Omental fat pad (tissue), 4 donors: ENCODE data around the gene VPS50. TPM values are rescaled to one million over a fixed set of nuclear protein-coding genes. Genes with fewer than 3 reads are reported as not detected.

Experiments
- ATAC-seq: fragments of 150-250 bp; one replicate; pipeline ENCODE4 v1.9.1; 2016; ENCODE audit warnings: mild to moderate bottlenecking, moderate library complexity; ENCODE audit not compliant: low FRiP score
- DNase-seq: peaks from one replicate; pipeline ENCODE4 v3.0.0-alpha.2; 2019; ENCODE audit warnings: low spot score
- total RNA-seq, 4 donors: library from RNA; depleted of rRNA; stranded (reverse); fragments of >200 nt; gene quantifications; one replicate each; pipeline ENCODE4 v1.1.0, GENCODE V29; 2016
- TF ChIP-seq, protein P1 (sequence below), 3 donors: fragments of 450-650 bp; IDR thresholded peaks; one replicate each; pipeline ENCODE4 v1.5.1; 2016 to 2017; ENCODE audit warnings: antibody characterized with exemption in 3 of 3, mild to moderate bottlenecking in 3 of 3, moderate library complexity in 2 of 3

VPS50 gene
- total RNA-seq, 4 donors from 2014 or later: 11.3 to 33.7 (median 14.2) TPM

DNA sequence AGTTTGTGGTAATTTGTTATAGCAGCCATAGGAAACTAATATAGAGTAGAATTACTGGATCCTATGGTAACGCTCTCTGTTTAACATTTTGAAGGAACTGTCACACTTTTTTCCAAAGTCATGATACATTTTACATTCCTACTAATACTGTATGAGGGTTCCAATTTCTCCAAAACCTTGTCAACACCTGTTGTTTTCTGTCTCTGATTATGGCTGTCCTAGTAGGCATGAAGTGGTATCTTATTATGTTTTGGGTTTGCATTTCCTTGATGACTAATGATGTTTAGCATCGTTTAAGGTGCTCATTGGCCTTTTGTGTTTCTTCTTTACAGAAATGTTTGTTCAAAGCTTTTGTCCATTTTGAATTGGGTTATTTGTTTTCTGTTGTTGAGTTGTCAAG, 69.6 kb downstream of the VPS50 start:
- ATAC-seq (no peak), DNase-seq (no peak)
- TF ChIP-seq, protein P1, sequence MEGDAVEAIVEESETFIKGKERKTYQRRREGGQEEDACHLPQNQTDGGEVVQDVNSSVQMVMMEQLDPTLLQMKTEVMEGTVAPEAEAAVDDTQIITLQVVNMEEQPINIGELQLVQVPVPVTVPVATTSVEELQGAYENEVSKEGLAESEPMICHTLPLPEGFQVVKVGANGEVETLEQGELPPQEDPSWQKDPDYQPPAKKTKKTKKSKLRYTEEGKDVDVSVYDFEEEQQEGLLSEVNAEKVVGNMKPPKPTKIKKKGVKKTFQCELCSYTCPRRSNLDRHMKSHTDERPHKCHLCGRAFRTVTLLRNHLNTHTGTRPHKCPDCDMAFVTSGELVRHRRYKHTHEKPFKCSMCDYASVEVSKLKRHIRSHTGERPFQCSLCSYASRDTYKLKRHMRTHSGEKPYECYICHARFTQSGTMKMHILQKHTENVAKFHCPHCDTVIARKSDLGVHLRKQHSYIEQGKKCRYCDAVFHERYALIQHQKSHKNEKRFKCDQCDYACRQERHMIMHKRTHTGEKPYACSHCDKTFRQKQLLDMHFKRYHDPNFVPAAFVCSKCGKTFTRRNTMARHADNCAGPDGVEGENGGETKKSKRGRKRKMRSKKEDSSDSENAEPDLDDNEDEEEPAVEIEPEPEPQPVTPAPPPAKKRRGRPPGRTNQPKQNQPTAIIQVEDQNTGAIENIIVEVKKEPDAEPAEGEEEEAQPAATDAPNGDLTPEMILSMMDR (IDR thresholded peaks at IDR 0.05): no peak

GRCh38 chr7:93307131-93307660, 75.0 kb downstream of the VPS50 start:
- ATAC-seq (no peak), DNase-seq (no peak)
- TF ChIP-seq, protein P1 (IDR thresholded peaks at IDR 0.05): no peak

GRCh38 chr7:93307943-93308342, 75.8 kb downstream of the VPS50 start:
- DNase-seq (no peak), ATAC-seq (no peak)
- TF ChIP-seq, protein P1 (IDR thresholded peaks at IDR 0.05): no peak

- TF ChIP-seq, protein P1 (IDR thresholded peaks at IDR 0.05): no peak
- ATAC-seq (no peak), DNase-seq (no peak)
These were observed 78.2 kb downstream of the VPS50 start for GRCh38 chr7:93310346-93310745.

GRCh38 chr7:93314449-93314848, 82.3 kb downstream of the VPS50 start:
- TF ChIP-seq, protein P1 (IDR thresholded peaks at IDR 0.05): no peak
- ATAC-seq: no peak
- no peak for DNase-seq

DNA sequence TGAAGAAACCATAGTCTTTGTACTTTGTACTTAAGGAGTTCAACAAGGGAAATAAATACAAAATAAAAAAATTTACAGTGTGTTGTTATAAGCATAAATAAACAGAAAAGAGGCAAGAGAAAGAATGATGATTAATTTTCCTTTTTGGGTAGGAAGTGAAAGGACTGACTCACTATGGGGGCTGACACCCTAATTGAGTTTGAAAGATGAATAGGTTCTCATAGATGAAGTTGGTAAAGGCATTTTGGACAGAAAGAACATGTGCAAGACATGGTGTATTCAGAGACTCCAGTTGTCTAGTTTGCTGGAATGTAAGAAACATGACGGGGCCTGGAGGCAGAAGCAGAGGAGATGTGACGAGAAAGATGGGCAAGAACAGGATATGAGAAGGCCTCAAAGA, 83.7 kb downstream of the VPS50 start:
- ATAC-seq (no peak), DNase-seq (no peak)
- TF ChIP-seq, protein P1 (IDR thresholded peaks at IDR 0.05): no peak

GRCh38 chr7:93316730-93317129, 84.6 kb downstream of the VPS50 start:
- TF ChIP-seq, protein P1 (IDR thresholded peaks at IDR 0.05): no peak
- ATAC-seq (no peak), DNase-seq (no peak)
